ENCODE results near the gene ATXN3L. TPM values are rescaled to one million over a fixed set of nuclear protein-coding genes. Genes with fewer than 3 reads are reported as not detected.
"Not testable (repeated sequence)": the region's sequence is repeated elsewhere in the genome, so short reads cannot be mapped to it uniquely, and the experiment has no call there.

Gene ATXN3L
- total RNA-seq, 2 donors from 2014 or later, result not detected

GRCh38 chrX:13311560-13311959, 8.3 kb downstream of the ATXN3L start:
- intact Hi-C loops (cut with DNase I), result no loop called here
- no peak for DNase-seq (ENCODE audit: low spot score)

DNA sequence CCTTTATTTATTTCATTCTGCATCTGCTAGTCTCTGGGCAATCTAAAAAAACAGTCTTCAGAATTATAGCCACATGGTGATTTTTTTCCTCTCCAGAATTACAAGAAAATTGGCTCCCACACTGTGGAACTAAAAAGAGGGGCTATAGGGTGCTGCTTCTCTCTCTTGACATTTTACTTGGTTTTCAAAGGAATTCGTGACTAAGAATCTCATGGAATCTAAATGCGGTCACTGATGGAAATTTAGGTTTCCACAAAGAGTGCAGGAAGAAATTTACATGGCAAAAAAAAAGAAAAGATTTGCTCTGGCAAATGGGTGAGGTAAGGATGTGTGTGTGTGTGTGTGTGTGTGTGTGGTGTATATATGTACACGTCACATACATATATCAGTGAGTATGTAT, 10.2 kb downstream of the ATXN3L start:
- no peak for DNase-seq (ENCODE audit: low spot score)
- intact Hi-C loops (cut with DNase I), result loop anchor here in 1 of 2 donors (1.0 kb wide), 1 partner anchor 26 kb away; no protein-coding TSS in a partner anchor

DNA sequence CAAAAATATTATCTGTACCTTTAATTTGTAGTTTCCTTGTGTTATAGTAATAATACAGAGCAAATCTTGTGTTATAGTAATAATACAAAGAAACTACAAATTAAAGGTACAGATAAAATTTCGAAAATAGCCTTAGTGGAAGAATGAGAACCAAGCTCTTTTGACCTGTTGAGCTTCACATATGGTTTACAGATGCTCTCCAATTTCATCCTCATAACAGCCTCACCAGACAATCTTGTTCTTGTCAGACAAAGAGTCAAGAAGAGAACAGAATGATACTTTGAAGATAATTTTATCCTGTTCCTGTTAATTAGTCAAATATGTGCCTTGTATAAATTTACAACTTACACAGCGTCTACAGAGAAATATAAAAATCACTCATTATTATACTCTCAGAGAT, 12.8 kb downstream of the ATXN3L start:
- DNase-seq (ENCODE audit: low spot score), result no peak
- intact Hi-C loops (cut with DNase I), result no loop called here

GRCh38 chrX:13305108-13305507, 14.7 kb downstream of the ATXN3L start:
- no peak for DNase-seq (ENCODE audit: low spot score)
- intact Hi-C loops (cut with DNase I), result no loop called here

- no peak for DNase-seq (ENCODE audit: low spot score)
- intact Hi-C loops (cut with DNase I), result no loop called here
Observed at GRCh38 chrX:13304052-13304451, 15.8 kb downstream of the ATXN3L start.

- intact Hi-C loops (cut with DNase I); DNase-seq (ENCODE audit: low spot score): not testable (repeated sequence)
Observed at GRCh38 chrX:13303248-13303647, 16.6 kb downstream of the ATXN3L start.

DNA sequence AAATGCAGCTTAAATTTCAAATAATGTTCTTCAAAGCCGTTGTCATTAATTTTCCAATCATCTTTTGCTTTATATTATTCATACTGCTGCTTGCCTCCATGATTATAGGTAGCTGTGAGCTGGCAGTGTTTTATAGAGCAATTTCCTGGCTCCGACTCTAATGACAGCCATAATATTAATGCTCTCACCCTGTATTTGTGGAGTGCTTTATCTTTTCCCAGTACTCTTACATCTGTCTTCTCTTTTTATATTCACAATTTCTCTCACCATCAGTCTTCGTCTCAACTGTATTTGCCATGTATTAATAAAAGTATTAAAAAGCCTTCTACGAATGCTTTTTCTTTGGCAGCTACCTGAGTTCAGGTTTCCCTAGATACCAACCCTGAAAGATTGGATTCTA, 21.0 kb downstream of the ATXN3L start:
- no peak for DNase-seq (ENCODE audit: low spot score)
- intact Hi-C loops (cut with DNase I), result no loop called here

- no peak for DNase-seq (ENCODE audit: low spot score)
- intact Hi-C loops (cut with DNase I), result no loop called here
Observed at GRCh38 chrX:13295841-13296240, 24.0 kb downstream of the ATXN3L start.

DNA sequence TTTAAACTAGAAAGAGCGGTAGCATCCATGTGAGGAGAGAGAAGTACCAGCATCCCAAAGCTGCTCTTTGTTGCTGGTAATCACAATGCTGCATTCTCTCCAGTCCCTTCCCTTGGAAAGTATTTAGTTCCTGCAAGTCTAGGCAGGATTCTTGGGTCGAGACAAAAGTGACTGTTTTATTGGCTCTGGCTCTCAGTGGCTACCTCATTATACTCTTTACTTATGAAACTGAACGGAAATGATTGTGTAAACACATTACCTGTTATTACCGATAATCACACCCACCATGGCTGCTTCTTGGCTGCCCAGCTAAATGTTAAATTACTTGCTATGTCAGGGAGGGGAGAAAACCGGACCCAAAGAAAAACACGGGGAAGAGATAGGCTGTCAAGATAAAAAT, 26.2 kb downstream of the ATXN3L start:
- no peak for DNase-seq (ENCODE audit: low spot score)
- intact Hi-C loops (cut with DNase I), result no loop called here

- no peak for DNase-seq (ENCODE audit: low spot score)
- intact Hi-C loops (cut with DNase I), result no loop called here
Observed at GRCh38 chrX:13290891-13291614, 28.8 kb downstream of the ATXN3L start.

GRCh38 chrX:13288671-13289070, 31.2 kb downstream of the ATXN3L start:
- no peak for DNase-seq (ENCODE audit: low spot score)
- intact Hi-C loops (cut with DNase I), result no loop called here

- no peak for DNase-seq (ENCODE audit: low spot score)
- intact Hi-C loops (cut with DNase I), result no loop called here
Observed at GRCh38 chrX:13287816-13288215, 32.0 kb downstream of the ATXN3L start.

DNA sequence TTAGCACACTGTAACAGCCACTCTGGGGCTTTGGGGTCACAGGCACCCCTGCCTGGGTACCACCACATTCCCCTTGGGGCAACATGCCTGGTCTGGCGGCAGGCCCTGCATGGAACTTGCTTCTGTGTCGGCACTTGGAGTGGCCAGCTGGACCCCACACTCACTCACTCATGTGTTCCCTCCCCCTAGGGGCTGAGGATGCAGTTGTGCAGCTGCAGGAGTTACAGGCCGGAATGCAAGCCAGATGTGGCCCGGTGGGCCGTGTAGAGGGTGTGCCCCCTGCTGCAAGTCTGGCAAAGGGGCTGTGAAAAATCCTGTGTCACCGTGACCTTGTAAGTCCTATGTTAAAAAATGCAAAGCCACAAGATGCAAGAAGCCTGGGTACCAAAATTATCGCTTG, 34.2 kb downstream of the ATXN3L start:
- intact Hi-C loops (cut with DNase I), result no loop called here

DNA sequence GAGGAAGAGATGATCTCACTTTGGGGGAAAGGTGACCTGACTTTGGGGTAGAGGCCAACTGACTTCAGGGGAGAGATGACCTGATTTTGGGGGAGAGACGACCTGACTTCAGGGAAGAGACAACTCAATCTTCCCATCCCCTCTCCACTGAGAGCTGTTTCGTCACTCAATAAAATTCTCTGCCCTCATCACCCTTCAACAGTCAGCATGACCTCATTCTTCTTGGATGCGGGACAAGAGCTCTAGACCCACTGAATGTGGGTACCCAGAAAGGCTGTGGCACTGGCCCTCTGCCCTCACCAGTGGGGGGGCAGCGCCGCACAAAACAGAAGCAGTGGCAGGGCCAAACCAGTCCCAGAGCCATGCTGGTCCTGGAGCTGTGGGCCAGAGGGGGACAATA, 34.6 kb downstream of the ATXN3L start:
- intact Hi-C loops (cut with DNase I), result no loop called here
- DNase-seq (ENCODE audit: low spot score), result no peak

More for the DNA sequence above, 34.2 kb downstream of the ATXN3L start:
- DNase-seq (ENCODE audit: low spot score), result no peak

DNA sequence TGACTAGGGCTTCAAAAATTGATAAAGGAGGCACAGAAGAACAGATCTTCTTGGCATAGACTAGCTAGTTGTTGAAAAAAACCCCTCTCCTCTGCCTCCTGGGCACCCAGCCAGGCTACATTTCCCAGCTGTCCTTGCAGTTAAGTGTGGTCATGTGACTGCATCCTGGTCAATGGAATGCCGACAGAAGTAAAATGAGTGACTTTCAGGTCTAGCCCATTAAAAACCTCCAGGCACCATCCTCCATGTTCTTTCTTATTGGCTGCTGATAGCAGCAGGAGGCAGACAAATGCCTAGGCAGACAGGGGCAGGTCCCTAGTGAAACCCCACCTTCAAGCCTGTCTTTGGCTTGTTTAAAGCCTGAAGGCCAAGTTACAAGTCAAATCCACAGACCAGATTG, 35.3 kb downstream of the ATXN3L start:
- no peak for DNase-seq (ENCODE audit: low spot score)
- intact Hi-C loops (cut with DNase I), result no loop called here

DNA sequence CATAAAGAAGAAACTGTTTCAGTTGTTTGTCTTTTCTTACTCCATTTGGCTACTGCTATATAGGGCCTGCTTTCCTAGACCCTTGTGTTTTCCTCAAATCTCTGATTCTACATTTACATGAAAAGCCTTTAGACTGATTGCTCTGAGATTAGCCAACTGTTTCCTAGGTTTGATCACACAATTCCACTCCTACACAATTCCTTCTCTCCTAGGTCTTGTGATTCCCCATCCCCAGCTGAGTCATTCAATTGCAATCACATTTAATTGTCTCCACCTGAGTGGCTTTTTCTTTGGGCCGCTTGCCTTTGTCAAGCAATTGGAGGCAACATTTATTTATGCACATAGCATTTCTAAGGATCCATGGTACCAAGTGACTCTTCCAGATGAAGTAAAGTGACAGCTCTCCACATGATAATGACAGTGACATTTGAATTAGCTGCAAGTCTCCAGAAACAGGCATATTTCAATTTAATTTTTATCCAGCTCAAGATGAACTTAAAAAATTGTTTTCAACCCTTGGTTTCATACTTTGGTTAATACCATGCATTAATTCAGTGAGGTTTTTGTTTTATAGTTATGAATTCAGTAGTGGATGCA, 35.8 kb downstream of the ATXN3L start:
- intact Hi-C loops (cut with DNase I), result loop anchor here in 1 of 2 donors (1.0 kb wide), 1 partner anchor 25 kb away; no protein-coding TSS in a partner anchor
- no peak for DNase-seq (ENCODE audit: low spot score)

GRCh38 chrX:13283512-13283911, 36.3 kb downstream of the ATXN3L start:
- intact Hi-C loops (cut with DNase I), result loop anchor here in 1 of 2 donors (1.0 kb wide), 1 partner anchor 26 kb away; no protein-coding TSS in a partner anchor
- DNase-seq (ENCODE audit: low spot score), result no peak

GRCh38 chrX:13281289-13281688, 38.6 kb downstream of the ATXN3L start:
- no peak for DNase-seq (ENCODE audit: low spot score)
- intact Hi-C loops (cut with DNase I), result no loop called here

- no peak for DNase-seq (ENCODE audit: low spot score)
- intact Hi-C loops (cut with DNase I), result no loop called here
Observed at GRCh38 chrX:13279279-13280018, 40.4 kb downstream of the ATXN3L start.

DNA sequence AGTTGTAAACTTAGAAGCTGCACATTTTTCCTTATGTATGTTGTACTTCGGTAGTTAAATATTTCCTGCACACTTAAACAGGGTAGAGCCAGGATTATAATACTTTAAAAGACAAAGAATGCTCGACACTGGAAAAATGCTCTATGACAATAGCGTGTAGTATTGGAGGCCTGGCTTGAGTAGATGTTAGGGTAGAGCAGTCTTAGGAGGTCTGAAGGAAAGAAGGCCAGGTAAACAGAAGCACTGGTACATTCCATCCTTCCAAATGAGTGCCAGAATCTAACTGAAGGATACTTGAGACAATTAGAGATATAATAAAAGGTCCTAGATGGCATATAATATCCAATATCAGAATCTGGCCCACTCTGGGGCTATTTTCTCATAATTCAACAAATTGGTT, 42.3 kb downstream of the ATXN3L start:
- intact Hi-C loops (cut with DNase I), result no loop called here
- DNase-seq (ENCODE audit: low spot score), result no peak

Measured in posterior vena cava (tissue), 2 donors.